ENCODE measurements around the gene NTMT1. TPM values are rescaled to one million over a fixed set of nuclear protein-coding genes. Genes with fewer than 3 reads are reported as not detected.

The NTMT1 gene
- total RNA-seq, 1 experiment from 2014 or later: 84.8 TPM

- no peaks in the 10 kb centered on the region for H3K27me3 ChIP-seq (ENCODE audit: insufficient read depth, low read length)
- H3K4me3 ChIP-seq (replicated peaks in 1 of 2; ENCODE audit: low read depth in 1 of 2, low read length in 2 of 2): no peak overlapping the region
- ATAC-seq (no peak), DNase-seq (ENCODE audit: low read depth, low spot score) (no peak)
- ChIA-PET RAD21 (ENCODE audit: low non-redundant PET in 1 of 2, low total read pairs in 2 of 2, uncharacterized antibody in 2 of 2, unreplicated experiment in 2 of 2) (no interaction called here), POLR2A (no interaction called here), CTCF (no interaction called here)
- no peak for TF ChIP-seq RAD21 (IDR thresholded peaks at IDR 0.05; ENCODE audit: low read depth)
- no peak for TF ChIP-seq CEBPB (IDR thresholded peaks at IDR 0.05; ENCODE audit: low read depth)
- no peak for TF ChIP-seq POLR2AphosphoS5 (IDR thresholded peaks at IDR 0.05; ENCODE audit: low read depth, low read length)
- no peak for TF ChIP-seq EZH2 (IDR thresholded peaks at IDR 0.05)
- TF ChIP-seq EZH2phosphoT487 (IDR thresholded peaks at IDR 0.05; ENCODE audit: borderline replicate concordance): no peak
- no peak for TF ChIP-seq FOSL1 (IDR thresholded peaks at IDR 0.05; ENCODE audit: low read depth)
- no peaks in the 10 kb centered on the region for H3K36me3 ChIP-seq (ENCODE audit: control insufficient read depth in 1 of 2, insufficient read depth in 2 of 2, low read length in 2 of 2)
- BruUV-seq (replicated peaks): no TSS peak
- H2AFZ ChIP-seq (ENCODE audit: low read depth, low read length, poor library complexity, severe bottlenecking): no peak overlapping the region
- H3K9me3 ChIP-seq (ENCODE audit: control insufficient read depth in 1 of 2, insufficient read depth in 1 of 2, low read depth in 1 of 2, low read length in 2 of 2): no peaks in the 10 kb centered on the region
- no peak overlapping the region for H3K27ac ChIP-seq (ENCODE audit: low read depth, low read length)
- intact Hi-C loops (cut with micrococcal nuclease): no loop called here
- no peak overlapping the region for H3K9ac ChIP-seq (ENCODE audit: low read length)
- no peaks in the 10 kb centered on the region for H3K9me2 ChIP-seq (ENCODE audit: insufficient read depth)
- H4K20me1 ChIP-seq (ENCODE audit: insufficient read depth): no peaks in the 10 kb centered on the region
- no peaks in the 10 kb centered on the region for H3K79me2 ChIP-seq (ENCODE audit: insufficient read depth, low read length)
- H3K4me1 ChIP-seq (ENCODE audit: control insufficient read depth in 1 of 2, insufficient read depth in 2 of 2, low read length in 2 of 2): no peaks in the 10 kb centered on the region
- H3K4me2 ChIP-seq (ENCODE audit: low read length): no peak overlapping the region
Observed at GRCh38 chr9:129648092-129648763, 22.3 kb downstream of the NTMT1 start.

GRCh38 chr9:129648764-129649115, 22.8 kb downstream of the NTMT1 start:
- no peaks in the 10 kb centered on the region for H3K36me3 ChIP-seq (ENCODE audit: control insufficient read depth in 1 of 2, insufficient read depth in 2 of 2, low read length in 2 of 2)
- TF ChIP-seq CTCF (IDR thresholded peaks at IDR 0.05 in 2 of 3, conservative IDR thresholded peaks at IDR 0.05 in 1 of 3; ENCODE audit: borderline replicate concordance in 1 of 3, insufficient read depth in 1 of 3, low read depth in 2 of 3, low read length in 2 of 3): no peak
- no peak for TF ChIP-seq REST (IDR thresholded peaks at IDR 0.05; ENCODE audit: low read depth)
- TF ChIP-seq JUND (IDR thresholded peaks at IDR 0.05): no peak
- no peak for TF ChIP-seq ELF1 (IDR thresholded peaks at IDR 0.05; ENCODE audit: borderline replicate concordance, low read depth)
- ChIA-PET POLR2A (no interaction called here), RAD21 (ENCODE audit: low non-redundant PET in 1 of 2, low total read pairs in 2 of 2, uncharacterized antibody in 2 of 2, unreplicated experiment in 2 of 2) (no interaction called here), CTCF (no interaction called here)
- H3K4me1 ChIP-seq (ENCODE audit: control insufficient read depth in 1 of 2, insufficient read depth in 2 of 2, low read length in 2 of 2): no peaks in the 10 kb centered on the region
- no peak overlapping the region for H3K4me2 ChIP-seq (ENCODE audit: low read length)
- no peaks in the 10 kb centered on the region for H3K9me3 ChIP-seq (ENCODE audit: control insufficient read depth in 1 of 2, insufficient read depth in 1 of 2, low read depth in 1 of 2, low read length in 2 of 2)
- H3K9ac ChIP-seq (ENCODE audit: low read length): no peak overlapping the region
- BruUV-seq (replicated peaks): no TSS peak
- intact Hi-C loops (cut with micrococcal nuclease): no loop called here
- no peaks in the 10 kb centered on the region for H3K9me2 ChIP-seq (ENCODE audit: insufficient read depth)
- no peak overlapping the region for H3K27ac ChIP-seq (ENCODE audit: low read depth, low read length)
- no peaks in the 10 kb centered on the region for H4K20me1 ChIP-seq (ENCODE audit: insufficient read depth)
- ATAC-seq (no peak), DNase-seq (ENCODE audit: low read depth, low spot score) (no peak)
- no peak overlapping the region for H3K4me3 ChIP-seq (replicated peaks in 1 of 2; ENCODE audit: low read depth in 1 of 2, low read length in 2 of 2)
- no peak overlapping the region for H2AFZ ChIP-seq (ENCODE audit: low read depth, low read length, poor library complexity, severe bottlenecking)
- H3K27me3 ChIP-seq (ENCODE audit: insufficient read depth, low read length): no peaks in the 10 kb centered on the region
- H3K79me2 ChIP-seq (ENCODE audit: insufficient read depth, low read length): no peaks in the 10 kb centered on the region

Measured in HCT116 (cell line).